GM13977 (cell line): Measurements from ENCODE around the gene ENOX2.

Experiments
- DNase-seq: peaks from one replicate; pipeline ENCODE4 v3.0.0; 2012; ENCODE audit warnings: low spot score
- CTCF ChIP-seq: IDR thresholded peaks from 2 replicates; pipeline ENCODE4 v1.5.1; 2012; ENCODE audit warnings: mild to moderate bottlenecking, control low read depth; ENCODE audit not compliant: insufficient read depth; ENCODE audit errors: extremely low read depth, missing control alignments
- in situ Hi-C: fragments of 300-500 bp; cut with MboI; formaldehyde crosslinking; loops from one replicate; pipeline ENCODE4 v1.12.0; 2022; ENCODE audit warnings: low sequenced_read_pairs, low pct_unique_long_range_greater_than_20kb, mixed read lengths, inconsistent platforms; ENCODE audit not compliant: unreplicated experiment

The ENOX2 gene

GRCh38 chrX:130746077-130746476 is 156.9 kb downstream of the ENOX2 start:
- in situ Hi-C loops, result no loop called here
- DNase-seq, result no peak
- no peak for TF ChIP-seq CTCF

GRCh38 chrX:130741584-130741983 is 161.4 kb downstream of the ENOX2 start:
- no peak for DNase-seq

GRCh38 chrX:130741151-130741550 is 161.9 kb downstream of the ENOX2 start:
- TF ChIP-seq CTCF, result no peak
- in situ Hi-C loops, result no loop called here
- no peak for DNase-seq

More at GRCh38 chrX:130741584-130741983, 161.4 kb downstream of the ENOX2 start:
- in situ Hi-C loops, result no loop called here
- no peak for TF ChIP-seq CTCF

GRCh38 chrX:130738638-130739195 is 164.3 kb downstream of the ENOX2 start:
- DNase-seq, result no peak
- no peak for TF ChIP-seq CTCF
- in situ Hi-C loops, result no loop called here

- no peak for TF ChIP-seq CTCF
- no peak for DNase-seq
- in situ Hi-C loops, result no loop called here
These were observed 168.3 kb downstream of the ENOX2 start for GRCh38 chrX:130734713-130735112.

GRCh38 chrX:130728208-130728607 is 174.8 kb downstream of the ENOX2 start:
- in situ Hi-C loops, result no loop called here
- DNase-seq, result no peak
- no peak for TF ChIP-seq CTCF

- no peak for DNase-seq
- in situ Hi-C loops, result no loop called here
- no peak for TF ChIP-seq CTCF
These were observed 176.3 kb downstream of the ENOX2 start for GRCh38 chrX:130726661-130727060.
